DND-41 (cell line): Measurements from ENCODE around the gene SNX1.
A peak's percentile ranks its signal among the peaks of the same experiment; 100 is the strongest.

Source experiments
- ATAC-seq: fragments of 200-7000 bp; cut with Tn5 transposase; 3 replicates; pipeline ENCODE4 v1.9.1; 2021; ENCODE audit warnings: low read depth; ENCODE audit not compliant: insufficient read depth
- DNase-seq: peaks from one replicate; pipeline ENCODE4 v3.0.0-alpha.2; 2020
- H2AFZ ChIP-seq: 2 replicates; pipeline ENCODE4 v1.6.0; 2012; ENCODE audit warnings: low read depth, low read length
- H3K27ac ChIP-seq: 2 replicates; pipeline ENCODE4 v1.5.1; 2012; ENCODE audit warnings: low read length, inconsistent platforms
- H3K27me3 ChIP-seq: fragments of 200-600 bp; sonication (generic); 2 replicates; pipeline ENCODE4 v1.6.0; 2012; ENCODE audit warnings: low read length, mild to moderate bottlenecking, inconsistent platforms; ENCODE audit not compliant: insufficient read depth, poor library complexity
- H3K36me3 ChIP-seq: 2 replicates; pipeline ENCODE4 v1.5.1; 2012; ENCODE audit warnings: low read length, inconsistent platforms; ENCODE audit not compliant: insufficient read depth
- H3K4me1 ChIP-seq: 2 replicates; pipeline ENCODE4 v1.5.1; 2012; ENCODE audit warnings: mild to moderate bottlenecking, low read length; ENCODE audit not compliant: insufficient read depth
- H3K4me2 ChIP-seq: 2 replicates; pipeline ENCODE4 v1.6.0; 2012; ENCODE audit warnings: mild to moderate bottlenecking, moderate library complexity, low read length, inconsistent platforms; ENCODE audit not compliant: insufficient read depth
- H3K4me3 ChIP-seq, 2 experiments: fragments of 200-600 bp in 1 of 2; shearing (Covaris generic) in 1 of 2; 2 replicates each; pipeline ENCODE4 v1.5.1; 2012 to 2016; ENCODE audit warnings: inconsistent platforms in 2 of 2, low read length in 2 of 2, mild to moderate bottlenecking in 2 of 2, low read depth in 1 of 2, moderate library complexity in 1 of 2
- H3K79me2 ChIP-seq: 2 replicates; pipeline ENCODE4 v1.6.0; 2012; ENCODE audit warnings: low read length, inconsistent platforms; ENCODE audit not compliant: insufficient read depth
- H3K9ac ChIP-seq: 2 replicates; pipeline ENCODE4 v1.6.0; 2012; ENCODE audit warnings: low read depth, mild to moderate bottlenecking, inconsistent platforms, low read length, moderate library complexity
- H3K9me3 ChIP-seq: 2 replicates; pipeline ENCODE4 v1.5.1; 2012; ENCODE audit warnings: low read length, moderate library complexity, mild to moderate bottlenecking, inconsistent platforms; ENCODE audit not compliant: insufficient read depth, severe bottlenecking
- H4K20me1 ChIP-seq: 2 replicates; pipeline ENCODE4 v1.6.0; 2012; ENCODE audit warnings: low read length; ENCODE audit not compliant: insufficient read depth
- EZH2 ChIP-seq: IDR thresholded peaks from 3 replicates; pipeline ENCODE4 v1.6.1; 2012; ENCODE audit warnings: borderline replicate concordance, low read depth, mild to moderate bottlenecking, moderate library complexity, low read length, inconsistent platforms; ENCODE audit not compliant: severe bottlenecking
- TF ChIP-seq, protein P1 (sequence below): IDR thresholded peaks from 2 replicates; pipeline ENCODE4 v1.5.1; 2012; ENCODE audit warnings: borderline replicate concordance, low read length, moderate library complexity, mild to moderate bottlenecking; ENCODE audit not compliant: poor library complexity, severe bottlenecking; ENCODE audit errors: extremely low read depth

SNX1 gene

DNA sequence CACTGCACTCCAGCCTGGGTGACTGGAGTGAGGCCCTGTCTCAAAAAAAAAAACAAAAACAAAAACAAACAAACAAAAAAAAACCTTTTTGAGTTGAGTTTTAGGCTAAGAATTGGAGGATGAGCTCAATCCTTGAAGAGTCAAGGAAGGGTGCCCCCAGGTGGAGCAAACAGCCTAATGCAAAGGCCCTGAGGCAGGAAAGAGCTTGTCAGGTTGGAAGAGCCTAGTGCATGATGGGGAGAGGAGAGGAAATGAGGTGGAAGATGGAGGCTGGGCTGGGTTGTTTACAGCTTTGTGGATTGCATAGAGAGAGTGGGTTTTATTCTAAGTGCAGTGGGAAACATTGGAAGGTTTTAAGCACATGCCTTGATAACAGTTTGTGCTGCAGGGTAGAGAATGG, 53.6 kb downstream of the SNX1 start:
- Histone ChIP-seq H3K4me2 (no peak overlapping the region), H3K9me3 (no peaks in the 10 kb centered on the region), H2AFZ (0 out of 2 replicates have a peak overlapping the region, but pooled peaks have one; percentile 4), H3K27ac (no peak overlapping the region), H3K4me1 (peaks cover 11% of the 10 kb centered on the region), H3K27me3 (no peaks in the 10 kb centered on the region), H3K79me2 (no peaks in the 10 kb centered on the region), H3K4me3 (no peak overlapping the region), H3K36me3 (peaks cover 13% of the 10 kb centered on the region), H3K9ac (no peak overlapping the region), H4K20me1 (no peaks in the 10 kb centered on the region; the same call in 1 of the 2 replicates)
- TF ChIP-seq EZH2: no peak
- TF ChIP-seq, protein P1, sequence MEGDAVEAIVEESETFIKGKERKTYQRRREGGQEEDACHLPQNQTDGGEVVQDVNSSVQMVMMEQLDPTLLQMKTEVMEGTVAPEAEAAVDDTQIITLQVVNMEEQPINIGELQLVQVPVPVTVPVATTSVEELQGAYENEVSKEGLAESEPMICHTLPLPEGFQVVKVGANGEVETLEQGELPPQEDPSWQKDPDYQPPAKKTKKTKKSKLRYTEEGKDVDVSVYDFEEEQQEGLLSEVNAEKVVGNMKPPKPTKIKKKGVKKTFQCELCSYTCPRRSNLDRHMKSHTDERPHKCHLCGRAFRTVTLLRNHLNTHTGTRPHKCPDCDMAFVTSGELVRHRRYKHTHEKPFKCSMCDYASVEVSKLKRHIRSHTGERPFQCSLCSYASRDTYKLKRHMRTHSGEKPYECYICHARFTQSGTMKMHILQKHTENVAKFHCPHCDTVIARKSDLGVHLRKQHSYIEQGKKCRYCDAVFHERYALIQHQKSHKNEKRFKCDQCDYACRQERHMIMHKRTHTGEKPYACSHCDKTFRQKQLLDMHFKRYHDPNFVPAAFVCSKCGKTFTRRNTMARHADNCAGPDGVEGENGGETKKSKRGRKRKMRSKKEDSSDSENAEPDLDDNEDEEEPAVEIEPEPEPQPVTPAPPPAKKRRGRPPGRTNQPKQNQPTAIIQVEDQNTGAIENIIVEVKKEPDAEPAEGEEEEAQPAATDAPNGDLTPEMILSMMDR: peak; percentile 49
- ATAC-seq: 0 out of 3 replicates have a peak, but pooled peaks have one; percentile 15
- DNase-seq: peak; percentile 35

DNA sequence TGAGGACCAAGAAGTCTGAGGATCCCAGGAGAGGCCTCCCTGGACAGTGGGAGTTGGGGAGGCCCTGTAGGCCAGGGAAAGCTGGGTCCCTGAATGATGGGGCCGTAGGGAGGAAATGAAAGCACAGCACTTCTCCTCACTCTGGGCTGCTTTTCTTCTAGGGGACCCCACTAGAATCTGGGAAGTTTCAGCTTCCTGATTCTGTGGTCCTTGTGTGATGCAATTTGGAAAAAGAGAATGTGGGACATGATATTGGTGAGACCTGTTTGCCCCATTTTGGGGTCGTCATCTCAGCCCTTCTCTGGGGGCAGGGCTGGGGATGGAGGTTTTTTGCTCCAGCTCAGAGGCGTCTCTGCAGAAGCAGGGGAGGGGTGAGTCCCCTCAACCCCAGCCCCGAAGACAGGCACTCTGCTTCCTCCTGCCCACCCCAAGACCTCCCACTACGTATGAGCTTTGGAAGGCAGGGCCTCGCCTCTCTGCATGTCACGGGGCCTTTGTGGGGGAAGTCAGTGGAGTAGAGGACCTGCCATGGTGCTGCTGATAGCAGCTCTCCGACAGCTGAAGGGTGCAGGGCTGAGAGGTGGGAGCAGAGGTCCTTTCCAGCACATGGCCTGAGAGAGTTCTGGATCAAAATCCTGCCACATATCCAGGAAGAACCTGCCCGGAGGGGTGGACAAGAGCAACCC, 54.3 kb downstream of the SNX1 start:
- peaks cover 11% of the 10 kb centered on the region for H3K4me1 ChIP-seq
- H2AFZ ChIP-seq: no peak overlapping the region
- DNase-seq (no peak), ATAC-seq (no peak)
- H3K9me3 ChIP-seq: no peaks in the 10 kb centered on the region
- H3K27me3 ChIP-seq: no peaks in the 10 kb centered on the region
- H3K79me2 ChIP-seq: no peaks in the 10 kb centered on the region
- H3K36me3 ChIP-seq: peaks cover 10% of the 10 kb centered on the region
- no peak overlapping the region for H3K4me2 ChIP-seq
- H3K27ac ChIP-seq: no peak overlapping the region
- no peak overlapping the region for H3K9ac ChIP-seq
- H3K4me3 ChIP-seq: no peak overlapping the region
- H4K20me1 ChIP-seq: no peaks in the 10 kb centered on the region; the same call in 1 of the 2 replicates
- TF ChIP-seq EZH2: no peak
- TF ChIP-seq, protein P1: no peak

DNA sequence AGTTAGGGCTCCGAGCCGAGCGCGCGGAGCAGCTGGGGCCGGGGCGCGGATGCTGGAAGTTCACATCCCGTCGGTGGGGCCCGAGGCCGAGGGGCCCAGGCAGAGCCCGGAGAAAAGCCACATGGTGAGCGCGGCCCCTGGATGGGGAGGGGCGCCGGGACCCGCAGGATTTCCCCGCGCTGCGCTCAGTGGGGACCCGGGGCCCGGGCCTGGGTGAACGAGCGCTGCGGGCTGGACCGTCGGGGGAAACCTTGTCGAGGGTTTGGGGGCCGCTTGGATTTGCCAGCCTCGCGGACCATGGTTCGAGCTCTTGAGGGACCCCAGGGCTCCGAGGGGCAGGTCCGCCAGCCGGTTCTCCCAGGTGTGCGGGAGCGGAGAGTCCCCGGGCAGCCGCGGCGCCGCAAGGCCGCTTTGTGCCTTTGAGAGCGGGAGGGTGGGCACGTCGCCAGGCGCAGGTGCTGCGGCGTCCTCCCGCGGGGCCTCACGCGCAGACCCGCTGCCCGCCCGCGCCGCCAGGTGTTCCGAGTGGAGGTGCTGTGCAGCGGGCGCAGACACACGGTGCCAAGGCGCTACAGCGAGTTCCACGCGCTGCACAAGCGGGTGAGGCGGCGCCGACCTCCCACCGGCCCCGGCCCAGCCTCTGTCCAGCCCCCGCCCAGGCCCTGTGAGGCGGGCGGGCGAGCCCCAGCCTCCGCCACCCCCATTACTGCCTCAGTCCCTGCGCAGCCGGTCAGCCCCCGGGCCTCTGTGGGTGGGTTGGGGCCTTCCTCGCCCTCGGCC, 56.1 kb downstream of the SNX1 start, which contains the start of gene SNX22:
Gene SNX22 (plus strand): TSS at position 5 of the 780 bp plus-strand sequence. CDS start 45 bp downstream, at position 50.
- Histone ChIP-seq H3K9ac (no peak within 1 kb of the TSS), H4K20me1 (peaks cover 8% of the 10 kb centered on the region; the same call in 1 of the 2 replicates), H3K4me1 (peaks cover 11% of the 10 kb centered on the region), H3K4me3 (no peak within 1 kb of the TSS), H3K27me3 (no peaks in the 10 kb centered on the region), H3K27ac (no peak within 1 kb of the TSS), H3K9me3 (no peaks in the 10 kb centered on the region), H3K36me3 (peaks cover 28% of the 10 kb centered on the region), H2AFZ (no peak within 1 kb of the TSS), H3K79me2 (no peaks in the 10 kb centered on the region), H3K4me2 (no peak within 1 kb of the TSS)
- ATAC-seq (no peak), DNase-seq (no peak)
- TF ChIP-seq, protein P1: no peak
- no peak for TF ChIP-seq EZH2
